B cell (primary cell): Measurements from ENCODE around the gene AKR1B1. TPM values are rescaled to one million over a fixed set of nuclear protein-coding genes. Genes with fewer than 3 reads are reported as not detected.

ENCODE experiments used
- ATAC-seq: fragments of 200-7000 bp; cut with Tn5 transposase; one replicate; pipeline ENCODE4 v1.10.0; 2021; ENCODE audit warnings: low read depth, mild to moderate bottlenecking, moderate number of reproducible peaks, moderate library complexity
- CTCF ChIA-PET: fragments of 350-600 bp; sonication (Branson Sonifier 250); formaldehyde crosslinking; loops from one replicate; lab custom pipeline; 2021; ENCODE audit warnings: antibody characterized with exemption, inconsistent platforms; lab: Charles Lee
- POLR2A ChIA-PET: fragments of 350-600 bp; sonication (Branson Sonifier 250); formaldehyde crosslinking; loops from one replicate; lab custom pipeline; 2021; ENCODE audit warnings: antibody characterized with exemption; lab: Charles Lee
- DNase-seq: peaks from one replicate; pipeline ENCODE4 v3.0.0; 2013
- H2AFZ ChIP-seq: 2 replicates; pipeline ENCODE4 v1.6.1; 2012; ENCODE audit warnings: mild to moderate bottlenecking, low read depth, low read length; ENCODE audit not compliant: insufficient read depth, poor library complexity, severe bottlenecking
- H3K27ac ChIP-seq, 2 donors: 1 replicate in 1 of 2; 2 replicates in 1 of 2; pipeline ENCODE4 v1.5.1; 2012 to 2013; ENCODE audit warnings: low read length in 2 of 2, mild to moderate bottlenecking in 2 of 2, moderate library complexity in 1 of 2
- H3K27me3 ChIP-seq, 4 experiments: fragments of 200-600 bp in 1 of 4; sonication (generic) in 1 of 4; replicated peaks in 1 of 4; 1 replicate in 2 of 4; 2 replicates in 2 of 4; pipeline versions ENCODE4 v1.6.1 to v1.7.0; 2013 to 2016; ENCODE audit warnings: low read length in 3 of 4, mild to moderate bottlenecking in 2 of 4, mixed read lengths in 1 of 4, moderate library complexity in 1 of 4; ENCODE audit not compliant: insufficient read depth in 4 of 4, control insufficient read depth in 3 of 4; ENCODE audit errors: control extremely low read depth in 1 of 4
- H3K36me3 ChIP-seq, 2 experiments: replicated peaks in 1 of 2; 1 replicate in 1 of 2; 2 replicates in 1 of 2; pipeline versions ENCODE4 v1.6.1 to v1.7.1; 2013; ENCODE audit warnings: low read length in 1 of 2; ENCODE audit not compliant: insufficient read depth in 2 of 2, control insufficient read depth in 1 of 2; ENCODE audit errors: control extremely low read depth in 1 of 2, extremely low read depth in 1 of 2
- H3K4me1 ChIP-seq, 2 donors: fragments of 200-600 bp in 1 of 2; sonication (generic) in 1 of 2; 1 replicate in 1 of 2; 2 replicates in 1 of 2; pipeline versions ENCODE4 v1.5.1 to v1.6.1; 2013 to 2017; ENCODE audit warnings: low read length in 2 of 2; ENCODE audit not compliant: control insufficient read depth in 2 of 2, insufficient read depth in 2 of 2
- H3K4me2 ChIP-seq: replicated peaks from 2 replicates; pipeline ENCODE3; 2012; ENCODE audit warnings: mild to moderate bottlenecking, low read depth, low read length; ENCODE audit not compliant: poor library complexity, severe bottlenecking
- H3K4me3 ChIP-seq, 5 experiments: fragments of 200-600 bp in 1 of 5; sonication (generic) in 1 of 5; 1 replicate in 3 of 5; 2 replicates in 2 of 5; pipeline versions ENCODE4 v1.5.1 to v1.7.0; 2011 to 2016; ENCODE audit warnings: low read length in 4 of 5, mild to moderate bottlenecking in 4 of 5, low read depth in 2 of 5, control low read depth in 1 of 5, moderate library complexity in 1 of 5; ENCODE audit not compliant: insufficient read depth in 1 of 5; ENCODE audit errors: control extremely low read depth in 1 of 5, extremely low read depth in 1 of 5
- H3K79me2 ChIP-seq: fragments of 200-600 bp; sonication (generic); one replicate; pipeline ENCODE4 v1.6.0; 2016; ENCODE audit warnings: low read length; ENCODE audit not compliant: control insufficient read depth, insufficient read depth
- H3K9ac ChIP-seq: fragments of 200-600 bp; sonication (generic); 2 replicates; pipeline ENCODE4 v1.6.1; 2017; ENCODE audit warnings: mild to moderate bottlenecking, low read length, moderate library complexity
- H3K9me3 ChIP-seq, 3 donors: one replicate each; pipeline versions ENCODE4 v1.6.1 to v1.7.1; 2013; ENCODE audit warnings: low read length in 2 of 3; ENCODE audit not compliant: control insufficient read depth in 2 of 3, insufficient read depth in 1 of 3; ENCODE audit errors: control extremely low read depth in 1 of 3
- H4K20me1 ChIP-seq: 2 replicates; pipeline ENCODE4 v1.6.0; 2012; ENCODE audit warnings: mild to moderate bottlenecking, low read length; ENCODE audit not compliant: insufficient read depth, control insufficient read depth, poor library complexity, severe bottlenecking
- H3K27ac Mint-ChIP-seq: one replicate; pipeline ENCODE4 v1.8.0; 2021; ENCODE audit warnings: mixed read lengths
- H3K27me3 Mint-ChIP-seq: one replicate; pipeline ENCODE4 v1.8.0; 2021; ENCODE audit warnings: mixed read lengths
- H3K4me1 Mint-ChIP-seq: one replicate; pipeline ENCODE4 v1.8.0; 2021; ENCODE audit warnings: mixed read lengths
- H3K4me3 Mint-ChIP-seq: one replicate; pipeline ENCODE4 v1.8.0; 2021; ENCODE audit warnings: mixed read lengths
- H3K9me3 Mint-ChIP-seq: one replicate; pipeline ENCODE4 v1.8.0; 2022; ENCODE audit warnings: mixed read lengths; ENCODE audit not compliant: insufficient read depth
- CTCF ChIP-seq: fragments of 200-600 bp; IDR thresholded peaks from one replicate; pipeline ENCODE4 v1.8.0; 2022; ENCODE audit warnings: antibody characterized with exemption, mild to moderate bottlenecking
- EZH2 ChIP-seq: IDR thresholded peaks from 2 replicates; pipeline ENCODE4 v1.6.1; 2012; ENCODE audit warnings: borderline replicate concordance, low read depth, mild to moderate bottlenecking, moderate library complexity, low read length; ENCODE audit not compliant: insufficient read depth, poor library complexity, severe bottlenecking
- WGBS: methylation state at CpG from one replicate; pipeline ENCODE4 v1.1.5; 2013; ENCODE audit warnings: missing lambda C conversion rate; ENCODE audit not compliant: insufficient coverage; 5-methylcytosine and 5-hydroxymethylcytosine counted together
- intact Hi-C: fragments of 100-400 bp; cut with micrococcal nuclease; formaldehyde crosslinking; loops from one replicate; pipeline ENCODE4 v1.10.0; 2022
- polyA plus RNA-seq: library from polyadenylated mRNA; depleted of rRNA; stranded (reverse); fragments of >200 nt; gene quantifications from 2 replicates; pipeline ENCODE4 v1.2.3, GENCODE V29; 2012
- total RNA-seq, 2 donors: library from RNA; stranded (reverse); fragments of 120-200 nt in 1 of 2; gene quantifications; 1 replicate in 1 of 2; 2 replicates in 1 of 2; pipeline versions ENCODE4 v1.2.3 to v1.2.4, GENCODE V29; 2013 to 2022

AKR1B1 gene
- total and polyA plus RNA-seq, 2 donors (not counting 1 experiment from before 2014, with no cell fraction given) = 82.9 to 89.6 TPM

GRCh38 chr7:134470864-134471263 is 12.0 kb upstream of the AKR1B1 start:
- ATAC-seq (no peak), DNase-seq (no peak)
- H3K9me3 ChIP-seq = no peaks in the 10 kb centered on the region
- Mint-ChIP-seq H3K27ac (no peak overlapping the region), H3K4me3 (no peak overlapping the region), H3K4me1 (no peaks in the 10 kb centered on the region), H3K27me3 (peaks cover 3% of the 10 kb centered on the region), H3K9me3 (peaks cover 3% of the 10 kb centered on the region)
- H3K4me2 ChIP-seq = no peak overlapping the region
- POLR2A ChIA-PET = no interaction called here
- H3K27me3 ChIP-seq = peaks cover 0 to 3% (median 0%) of the 10 kb centered on the region in 4 experiments
- no peaks in the 10 kb centered on the region for H4K20me1 ChIP-seq
- WGBS = 96% methylated on average over 4 of the region's 4 CpGs
- intact Hi-C loops = no loop called here
- H3K4me1 ChIP-seq = no peaks in the 10 kb centered on the region
- H2AFZ ChIP-seq = no peak overlapping the region
- no peaks in the 10 kb centered on the region for H3K36me3 ChIP-seq
- CTCF ChIA-PET = no interaction called here
- H3K9ac ChIP-seq = no peak overlapping the region
- H3K79me2 ChIP-seq = no peaks in the 10 kb centered on the region
- no peak overlapping the region for H3K27ac ChIP-seq
- TF ChIP-seq CTCF (no peak), EZH2 (no peak)
- no peak overlapping the region for H3K4me3 ChIP-seq

GRCh38 chr7:134469622-134470021 is 10.7 kb upstream of the AKR1B1 start:
- H3K27ac Mint-ChIP-seq = no peak overlapping the region
- Histone ChIP-seq H3K9ac (no peak overlapping the region), H3K4me3 (no peak overlapping the region), H3K36me3 (no peaks in the 10 kb centered on the region), H3K4me1 (no peaks in the 10 kb centered on the region), H4K20me1 (no peaks in the 10 kb centered on the region), H3K9me3 (peaks cover 0 to 6% (median 4%) of the 10 kb centered on the region in 3 donors), H2AFZ (no peak overlapping the region), H3K79me2 (no peaks in the 10 kb centered on the region), H3K27ac (no peak overlapping the region), H3K27me3 (peaks cover 0 to 1% (median 0%) of the 10 kb centered on the region in 4 experiments), H3K4me2 (no peak overlapping the region)
- DNase-seq (no peak), ATAC-seq (no peak)
- no peak for TF ChIP-seq EZH2
- H3K4me3 Mint-ChIP-seq = no peak overlapping the region
- CTCF ChIA-PET = no interaction called here
- H3K9me3 Mint-ChIP-seq = peaks cover 4% of the 10 kb centered on the region
- no peaks in the 10 kb centered on the region for H3K4me1 Mint-ChIP-seq
- intact Hi-C loops = no loop called here
- 96% methylated on average over 6 of the region's 9 CpGs for WGBS
- POLR2A ChIA-PET = no interaction called here
- peaks cover 3% of the 10 kb centered on the region for H3K27me3 Mint-ChIP-seq
